Body of pancreas (tissue), 4 donors: ENCODE results near the gene PREP. TPM values are rescaled to one million over a fixed set of nuclear protein-coding genes. Genes with fewer than 3 reads are reported as not detected.

Experiments
- ATAC-seq: fragments of 150-250 bp; one replicate; pipeline ENCODE4 v1.9.1; 2016
- DNase-seq, 4 donors: peaks; one replicate each; pipeline ENCODE4 v3.0.0-alpha.2; 2019
- H3K27ac ChIP-seq, 4 donors: fragments of 200-600 bp; sonication (generic); 1 replicate in 3 of 4; 2 replicates in 1 of 4; pipeline versions ENCODE4 v1.5.1 to v1.6.1; 2016 to 2019; ENCODE audit warnings: mild to moderate bottlenecking in 1 of 4, mixed read lengths in 1 of 4, moderate library complexity in 1 of 4
- H3K27me3 ChIP-seq, 2 donors: fragments of 200-600 bp; sonication (generic); one replicate each; pipeline ENCODE4 v1.6.0; 2016; ENCODE audit warnings: mild to moderate bottlenecking in 1 of 2
- H3K36me3 ChIP-seq, 2 donors: fragments of 200-600 bp; sonication (generic); replicated peaks in 1 of 2; 2 replicates each; pipeline ENCODE4 v1.5.1; 2016; ENCODE audit warnings: low read depth in 2 of 2; ENCODE audit not compliant: insufficient read depth in 1 of 2
- H3K4me1 ChIP-seq: fragments of 200-600 bp; sonication (generic); one replicate; pipeline ENCODE4 v1.6.0; 2016
- H3K4me3 ChIP-seq, 2 donors: fragments of 200-600 bp; sonication (generic); 1 replicate in 1 of 2; 2 replicates in 1 of 2; pipeline ENCODE4 v1.5.1; 2016 to 2019
- H3K9me3 ChIP-seq, 3 donors: fragments of 200-600 bp; sonication (generic); 1 replicate in 2 of 3; 2 replicates in 1 of 3; pipeline ENCODE4 v1.5.1; 2016
- POLR2A ChIP-seq, 3 donors: fragments of 450-650 bp; IDR thresholded peaks; one replicate each; pipeline ENCODE4 v1.6.1; 2016; ENCODE audit warnings: antibody characterized with exemption in 3 of 3, mild to moderate bottlenecking in 2 of 3
- WGBS, 2 donors: methylation state at CpG; one replicate each; pipeline ENCODE4 v1.1.5; 2017; 5-methylcytosine and 5-hydroxymethylcytosine counted together
- intact Hi-C: fragments of 100-400 bp; cut with DNase I; formaldehyde crosslinking; loops from one replicate; pipeline ENCODE4 v1.15.1; 2023
- total RNA-seq, 2 donors: library from RNA; depleted of rRNA; stranded (reverse); fragments of >200 nt; gene quantifications; one replicate each; pipeline ENCODE4 v1.1.0, GENCODE V29; 2016
- TF ChIP-seq, protein P1 (sequence below), 7 experiments: fragments of 450-650 bp in 4 of 7; fragments of 200-600 bp in 3 of 7; sonication (generic) in 3 of 7; IDR thresholded peaks; one replicate each; pipeline ENCODE4 v1.5.1; 2016 to 2019; ENCODE audit warnings: antibody characterized with exemption in 7 of 7

Gene PREP
- total RNA-seq, 2 donors from 2014 or later: 10.1 to 21.8 TPM

DNA sequence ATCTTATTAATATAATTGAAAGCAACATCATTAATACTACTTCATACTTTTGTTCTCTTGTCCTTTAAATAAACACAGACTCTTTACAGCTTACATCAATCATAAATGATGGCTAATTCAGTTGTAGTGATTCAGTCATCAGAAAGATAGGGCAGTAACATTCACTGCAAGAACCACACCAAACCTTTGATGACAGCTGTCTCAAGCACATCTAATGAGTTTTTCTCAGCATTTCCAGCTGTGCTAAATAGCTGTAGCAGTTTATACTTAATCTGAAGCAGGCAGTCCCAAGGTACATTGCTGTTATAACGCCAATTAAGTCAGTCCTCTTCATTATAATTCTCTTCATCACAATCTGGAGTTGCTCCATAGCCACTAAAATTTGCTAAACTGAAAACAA lies 45.7 kb downstream of the PREP start:
- Histone ChIP-seq H3K9me3 (no peaks in the 10 kb centered on the region), H3K27me3 (no peaks in the 10 kb centered on the region), H3K4me1 (no peaks in the 10 kb centered on the region), H3K27ac (no peak overlapping the region), H3K36me3 (peaks cover 0 to 11% of the 10 kb centered on the region in 2 donors), H3K4me3 (no peak overlapping the region)
- WGBS, 2 donors: 100% methylated on average over 1 of the region's 1 CpG
- intact Hi-C loops: no loop called here
- ATAC-seq: no peak
- DNase-seq: no peak
- TF ChIP-seq, protein P1, sequence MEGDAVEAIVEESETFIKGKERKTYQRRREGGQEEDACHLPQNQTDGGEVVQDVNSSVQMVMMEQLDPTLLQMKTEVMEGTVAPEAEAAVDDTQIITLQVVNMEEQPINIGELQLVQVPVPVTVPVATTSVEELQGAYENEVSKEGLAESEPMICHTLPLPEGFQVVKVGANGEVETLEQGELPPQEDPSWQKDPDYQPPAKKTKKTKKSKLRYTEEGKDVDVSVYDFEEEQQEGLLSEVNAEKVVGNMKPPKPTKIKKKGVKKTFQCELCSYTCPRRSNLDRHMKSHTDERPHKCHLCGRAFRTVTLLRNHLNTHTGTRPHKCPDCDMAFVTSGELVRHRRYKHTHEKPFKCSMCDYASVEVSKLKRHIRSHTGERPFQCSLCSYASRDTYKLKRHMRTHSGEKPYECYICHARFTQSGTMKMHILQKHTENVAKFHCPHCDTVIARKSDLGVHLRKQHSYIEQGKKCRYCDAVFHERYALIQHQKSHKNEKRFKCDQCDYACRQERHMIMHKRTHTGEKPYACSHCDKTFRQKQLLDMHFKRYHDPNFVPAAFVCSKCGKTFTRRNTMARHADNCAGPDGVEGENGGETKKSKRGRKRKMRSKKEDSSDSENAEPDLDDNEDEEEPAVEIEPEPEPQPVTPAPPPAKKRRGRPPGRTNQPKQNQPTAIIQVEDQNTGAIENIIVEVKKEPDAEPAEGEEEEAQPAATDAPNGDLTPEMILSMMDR (IDR thresholded peaks at IDR 0.05): no peak
- no peak for TF ChIP-seq POLR2A (IDR thresholded peaks at IDR 0.05)

DNA sequence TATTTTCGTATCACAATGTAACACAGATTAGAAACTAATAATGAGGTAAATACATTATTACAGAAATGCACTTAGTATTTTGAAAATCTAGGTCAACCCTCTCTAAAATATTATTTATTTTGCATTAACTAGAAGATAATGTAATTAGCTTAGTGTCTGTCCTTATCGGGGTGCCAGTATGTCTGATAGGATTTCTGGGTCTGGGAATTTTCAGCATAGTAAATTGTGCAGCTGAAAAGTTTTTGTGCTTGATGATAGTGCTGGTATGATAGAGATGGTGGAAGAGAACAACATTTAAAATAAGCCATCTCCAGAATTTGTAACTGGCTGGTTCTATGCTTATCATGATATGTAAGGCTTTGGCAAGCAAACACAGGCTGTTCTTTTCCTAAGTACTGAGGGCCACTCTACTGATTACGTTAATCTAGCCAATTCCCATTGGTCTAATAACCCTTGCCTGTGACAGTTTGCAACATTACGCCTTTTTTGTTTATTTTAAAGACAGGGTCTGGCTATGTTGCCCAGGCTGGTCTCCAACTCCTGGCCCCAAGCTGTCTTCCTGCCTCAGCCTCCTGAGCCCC lies 50.8 kb downstream of the PREP start:
- no peak for DNase-seq
- WGBS, 2 donors: 91 to 94% methylated on average over 4 of the region's 4 CpGs

GRCh38 chr6:105348897-105349296 lies 54.0 kb downstream of the PREP start:
- H3K27me3 ChIP-seq: no peaks in the 10 kb centered on the region
- peaks cover 0 to 7% of the 10 kb centered on the region in 2 donors for H3K36me3 ChIP-seq
- no peaks in the 10 kb centered on the region for H3K9me3 ChIP-seq
- WGBS, 2 donors: 82 to 97% methylated on average over 1 of the region's 1 CpG
- no peaks in the 10 kb centered on the region for H3K4me1 ChIP-seq
- no peak overlapping the region for H3K27ac ChIP-seq
- TF ChIP-seq, protein P1 (IDR thresholded peaks at IDR 0.05): no peak
- TF ChIP-seq POLR2A (IDR thresholded peaks at IDR 0.05): no peak
- no peak for ATAC-seq
- intact Hi-C loops: no loop called here
- no peak overlapping the region for H3K4me3 ChIP-seq
- DNase-seq: no peak

More for the DNA sequence above, 50.8 kb downstream of the PREP start:
- H3K27ac ChIP-seq: no peak overlapping the region
- peaks cover 0 to 7% of the 10 kb centered on the region in 2 donors for H3K36me3 ChIP-seq
- TF ChIP-seq, protein P1 (IDR thresholded peaks at IDR 0.05): no peak
- TF ChIP-seq POLR2A (IDR thresholded peaks at IDR 0.05): no peak
- H3K9me3 ChIP-seq: no peaks in the 10 kb centered on the region
- H3K27me3 ChIP-seq: no peaks in the 10 kb centered on the region
- H3K4me3 ChIP-seq: no peak overlapping the region
- no peak for ATAC-seq
- intact Hi-C loops: no loop called here
- H3K4me1 ChIP-seq: no peaks in the 10 kb centered on the region

DNA sequence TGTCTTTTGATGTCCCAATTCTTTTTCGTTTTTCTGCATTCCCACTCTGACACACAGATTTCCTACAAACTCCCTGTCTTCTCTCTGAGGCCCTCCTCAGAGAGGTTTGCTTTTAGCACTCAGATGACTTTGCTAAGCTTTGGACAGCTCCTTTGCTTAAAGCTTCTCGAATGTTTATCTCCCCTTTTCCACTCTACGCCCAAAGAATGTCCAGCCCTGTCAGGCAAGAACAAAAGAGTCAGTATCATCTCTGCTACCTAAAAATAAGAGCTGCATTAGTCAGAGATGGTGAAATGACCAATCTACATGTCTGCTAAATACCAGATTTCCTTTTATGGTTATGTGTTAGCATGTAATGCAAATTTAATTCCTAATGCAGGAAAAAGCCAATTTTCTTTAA lies 56.8 kb downstream of the PREP start:
- no peak overlapping the region for H3K4me3 ChIP-seq
- no peaks in the 10 kb centered on the region for H3K36me3 ChIP-seq
- no peak overlapping the region for H3K27ac ChIP-seq
- DNase-seq (no peak), ATAC-seq (no peak)
- intact Hi-C loops: no loop called here
- no peak for TF ChIP-seq POLR2A (IDR thresholded peaks at IDR 0.05)
- TF ChIP-seq, protein P1 (IDR thresholded peaks at IDR 0.05): no peak
- WGBS, 2 donors: 67% methylated on average over 3 of the region's 3 CpGs
- no peaks in the 10 kb centered on the region for H3K9me3 ChIP-seq
- no peaks in the 10 kb centered on the region for H3K27me3 ChIP-seq
- no peaks in the 10 kb centered on the region for H3K4me1 ChIP-seq

DNA sequence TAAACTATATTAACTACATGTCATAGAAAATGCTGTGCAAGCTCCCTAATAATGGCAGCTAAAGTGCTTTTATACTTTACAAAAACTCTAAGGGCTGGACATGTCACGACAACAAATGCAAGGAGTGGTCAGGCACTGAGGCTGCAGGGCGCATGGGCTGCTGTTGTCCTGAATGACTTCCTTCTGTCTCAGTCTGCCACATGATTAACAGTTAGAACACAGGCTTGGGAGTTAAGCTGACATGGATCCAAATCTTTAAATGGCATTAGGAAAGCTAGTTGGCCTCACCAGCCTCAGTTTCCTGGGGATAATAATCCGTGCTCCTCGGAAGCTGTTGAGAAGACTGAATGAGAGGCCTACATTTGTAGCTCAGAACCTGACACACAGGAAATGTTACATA lies 57.4 kb downstream of the PREP start:
- Histone ChIP-seq H3K36me3 (no peaks in the 10 kb centered on the region), H3K27me3 (no peaks in the 10 kb centered on the region), H3K9me3 (no peaks in the 10 kb centered on the region), H3K4me1 (no peaks in the 10 kb centered on the region), H3K4me3 (no peak overlapping the region), H3K27ac (peak overlapping the region in 1 of 4 donors; percentile 27)
- ATAC-seq: no peak
- TF ChIP-seq POLR2A (IDR thresholded peaks at IDR 0.05): no peak
- TF ChIP-seq, protein P1 (IDR thresholded peaks at IDR 0.05): no peak
- 73 to 91% methylated on average over 4 of the region's 4 CpGs for WGBS, 2 donors
- no peak for DNase-seq
- intact Hi-C loops: no loop called here
